GM19328 (cell line): ENCODE measurements around the gene UCHL5.
"Not testable (repeated sequence)": the region's sequence is repeated elsewhere in the genome, so short reads cannot be mapped to it uniquely, and the experiment has no call there.

Experiments
- ATAC-seq: cut with Tn5 transposase; IDR thresholded peaks from one replicate; pipeline ENCODE4 v1.9.1; 2021; ENCODE audit warnings: mild to moderate bottlenecking, moderate library complexity; ENCODE audit not compliant: unreplicated experiment

UCHL5 gene

DNA sequence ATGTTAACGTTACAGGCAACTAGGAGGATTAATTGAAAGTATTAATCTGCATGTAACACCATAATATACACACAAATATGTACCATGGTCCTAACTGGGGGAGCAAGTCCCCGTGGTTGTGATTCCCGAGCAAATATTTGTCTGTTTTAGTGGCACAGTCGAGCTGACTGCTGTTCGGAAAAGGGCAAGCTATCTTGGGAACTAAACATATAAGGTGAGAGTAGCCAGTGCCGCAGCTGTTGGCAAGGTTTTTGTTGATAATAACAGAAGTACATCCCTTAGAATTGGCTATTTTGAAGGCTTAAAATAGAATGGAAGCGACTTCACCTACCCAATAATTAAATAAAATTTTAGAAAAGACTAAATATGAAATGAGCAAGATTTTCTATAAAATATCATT is 45.5 kb downstream of the UCHL5 start:
- no peak for ATAC-seq

DNA sequence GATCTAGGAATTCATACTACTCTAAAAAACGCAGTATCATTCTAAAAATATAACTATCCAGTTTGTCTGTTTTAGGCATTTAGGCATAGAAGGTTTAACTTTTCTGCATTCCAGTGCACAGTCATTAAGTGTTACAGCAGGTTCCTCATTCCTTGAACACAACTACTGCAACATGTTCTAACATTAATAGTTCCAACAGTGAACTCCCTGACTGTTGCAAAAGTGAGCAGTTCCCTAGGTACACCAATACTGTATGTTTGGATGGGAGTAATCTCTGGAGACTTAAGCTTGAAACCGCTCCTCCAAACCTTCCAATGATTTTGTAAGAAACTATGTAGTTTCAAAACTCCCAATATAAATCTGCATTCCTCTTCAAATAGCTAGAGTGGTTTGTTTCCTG is 46.2 kb downstream of the UCHL5 start:
- no peak for ATAC-seq

DNA sequence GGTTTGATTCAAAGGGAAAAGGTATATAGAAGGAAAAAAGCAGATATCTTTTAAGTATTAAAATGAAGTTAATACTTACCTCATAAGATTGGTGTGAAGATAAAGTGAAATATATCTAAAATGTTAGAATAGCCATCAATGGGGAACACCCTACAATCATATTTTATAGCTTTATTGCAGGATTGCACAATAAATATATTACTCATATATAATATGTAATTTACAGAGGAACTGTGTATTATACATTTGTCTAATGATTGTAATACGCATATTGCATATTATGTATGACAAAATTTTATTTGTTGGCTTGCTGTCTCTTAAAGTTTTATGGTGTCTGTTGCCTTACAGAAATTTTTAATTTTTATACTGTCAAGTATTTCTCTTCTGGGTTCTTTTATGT is 47.8 kb downstream of the UCHL5 start:
- no peak for ATAC-seq

GRCh38 chr1:193009501-193009900 is 49.7 kb downstream of the UCHL5 start:
- no peak for ATAC-seq

DNA sequence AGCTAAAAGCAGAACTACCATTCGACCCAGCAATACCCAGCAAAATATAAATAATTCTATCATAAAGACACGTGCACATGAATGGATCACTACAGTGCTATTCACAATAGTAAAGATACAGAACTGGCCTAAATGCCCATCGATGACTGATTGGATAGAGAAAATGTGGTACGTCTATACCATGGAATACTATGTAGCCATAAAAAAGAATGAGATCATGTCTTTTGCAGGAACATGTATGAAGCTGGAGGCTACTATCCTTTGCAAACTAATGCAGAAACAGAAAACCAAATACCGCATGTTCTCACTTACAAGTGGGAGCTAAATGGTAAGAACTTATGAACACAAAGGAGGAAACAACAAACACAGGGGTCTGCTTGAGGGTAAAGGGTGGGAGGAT is 53.4 kb downstream of the UCHL5 start:
- no peak for ATAC-seq

DNA sequence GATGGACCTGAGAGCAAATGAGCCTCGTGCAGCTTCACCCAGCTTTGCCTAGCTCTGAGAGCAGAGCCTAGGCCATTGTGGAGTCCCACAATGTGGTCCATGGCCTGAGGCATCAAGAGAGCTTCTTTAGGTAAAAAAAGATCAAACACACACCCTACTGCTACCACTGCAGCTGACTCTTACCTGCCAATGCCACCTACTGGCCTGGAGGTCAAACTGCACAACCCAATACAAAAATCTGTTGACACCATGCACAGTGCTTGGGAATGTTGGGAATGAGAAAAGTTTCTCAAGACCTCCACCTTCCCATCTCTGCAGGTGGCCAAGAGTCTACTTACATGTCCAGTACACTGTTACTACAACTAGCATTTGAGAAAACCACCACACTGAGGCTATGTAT is 60.6 kb downstream of the UCHL5 start:
- ATAC-seq, result no peak

GRCh38 chr1:192994141-192994540 is 65.0 kb downstream of the UCHL5 start:
- ATAC-seq, result no peak

GRCh38 chr1:192993426-192994085 is 65.6 kb downstream of the UCHL5 start:
- ATAC-seq, result no peak

GRCh38 chr1:192986748-192987334 is 72.3 kb downstream of the UCHL5 start:
- not testable (repeated sequence) for ATAC-seq

DNA sequence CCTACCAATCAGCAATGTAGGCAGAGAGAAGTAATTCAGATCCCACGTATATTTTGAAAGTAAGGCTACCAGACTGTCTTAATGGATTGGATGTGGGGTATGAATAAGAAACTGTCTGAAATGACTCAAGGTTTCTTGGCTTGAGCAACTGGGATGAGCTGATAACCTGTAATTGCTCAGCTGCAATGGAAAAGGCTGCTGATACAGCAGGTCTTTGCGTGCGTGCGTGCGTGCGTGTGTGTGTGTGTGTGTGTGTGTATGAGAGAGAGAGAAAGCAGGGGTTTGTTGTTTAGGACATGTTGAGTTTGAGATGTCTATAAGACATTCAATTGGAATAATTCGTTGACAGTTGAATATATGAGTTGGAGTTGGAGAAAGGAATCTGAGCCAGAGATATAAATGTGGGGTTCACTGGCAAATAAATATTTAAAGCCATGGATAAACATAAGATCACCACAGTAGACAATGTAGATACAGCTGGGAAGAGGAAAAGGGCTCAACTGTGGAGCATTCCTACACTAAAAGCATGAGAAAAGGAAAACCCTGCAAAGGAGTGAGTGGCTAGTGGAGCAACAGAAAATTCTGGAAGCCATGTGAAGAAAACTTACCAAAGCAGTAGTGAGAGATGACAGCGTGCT is 72.9 kb downstream of the UCHL5 start:
- ATAC-seq, result no peak

GRCh38 chr1:192984080-192984479 is 75.1 kb downstream of the UCHL5 start:
- ATAC-seq, result no peak

- ATAC-seq, result peak; percentile 83
Measured at GRCh38 chr1:192983349-192983980, 75.7 kb downstream of the UCHL5 start.

DNA sequence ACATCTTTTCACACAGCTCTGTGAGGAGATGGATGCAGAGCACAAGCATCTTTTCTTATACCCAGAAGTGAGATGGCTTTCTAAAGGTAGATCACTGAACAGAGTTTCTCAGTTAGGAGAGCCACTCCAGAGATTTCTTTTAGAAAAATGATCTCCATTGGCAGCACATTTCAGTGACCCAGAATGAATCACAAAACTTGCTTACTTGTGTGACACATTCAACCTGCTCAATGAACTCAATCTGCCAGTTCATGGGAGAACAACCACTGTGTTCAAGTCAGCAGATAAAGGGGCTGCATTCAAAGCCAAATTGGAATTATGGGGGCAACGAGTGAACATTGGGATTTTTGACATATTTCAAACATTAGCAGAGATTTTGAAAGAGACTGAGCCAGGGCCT is 78.3 kb downstream of the UCHL5 start:
- no peak for ATAC-seq

DNA sequence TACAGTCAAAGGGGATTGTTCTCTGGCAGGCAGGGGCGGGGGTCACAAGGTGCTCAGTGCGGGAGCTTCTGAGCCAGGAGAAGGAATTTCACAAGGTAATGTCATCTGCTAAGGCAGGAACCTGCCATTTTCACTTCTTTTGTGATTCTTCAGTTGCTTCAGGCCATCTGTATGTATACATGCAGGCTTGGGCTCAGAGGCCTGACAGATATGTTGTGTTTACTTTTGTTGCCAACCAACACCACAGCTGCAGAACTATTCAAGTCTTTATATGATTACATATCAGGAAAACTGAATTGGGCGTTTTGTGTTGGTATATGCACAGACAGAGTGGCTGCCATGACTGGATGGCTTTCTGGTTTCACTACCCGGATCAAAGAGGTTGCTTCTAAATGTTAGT is 78.8 kb downstream of the UCHL5 start:
- not testable (repeated sequence) for ATAC-seq

- no peak for ATAC-seq
Measured at GRCh38 chr1:192979542-192979941, 79.6 kb downstream of the UCHL5 start.

GRCh38 chr1:192978195-192978710 is 80.9 kb downstream of the UCHL5 start:
- no peak for ATAC-seq

- ATAC-seq, result no peak
Measured at GRCh38 chr1:192977089-192977706, 82.0 kb downstream of the UCHL5 start.

DNA sequence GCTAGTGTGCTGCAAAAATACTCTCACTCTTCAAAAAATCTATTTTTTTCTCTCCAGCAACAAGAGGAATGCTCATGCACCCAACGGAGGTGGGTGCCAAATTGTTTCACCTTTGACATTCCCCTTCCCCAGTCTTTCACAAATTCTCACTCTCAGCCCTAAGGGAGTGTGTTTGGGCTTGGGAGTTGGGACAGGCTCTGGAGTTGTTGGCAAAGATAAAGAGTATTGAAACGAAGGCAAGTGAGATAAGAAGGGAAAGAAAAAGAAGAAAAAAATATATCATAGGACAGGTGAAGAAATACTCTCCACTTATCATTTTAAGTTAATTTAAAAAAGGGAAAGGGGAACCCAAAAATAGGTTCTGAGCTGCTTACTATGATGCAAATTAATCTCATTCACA is 82.6 kb downstream of the UCHL5 start:
- no peak for ATAC-seq

GRCh38 chr1:192974701-192975100 is 84.5 kb downstream of the UCHL5 start:
- ATAC-seq, result no peak

DNA sequence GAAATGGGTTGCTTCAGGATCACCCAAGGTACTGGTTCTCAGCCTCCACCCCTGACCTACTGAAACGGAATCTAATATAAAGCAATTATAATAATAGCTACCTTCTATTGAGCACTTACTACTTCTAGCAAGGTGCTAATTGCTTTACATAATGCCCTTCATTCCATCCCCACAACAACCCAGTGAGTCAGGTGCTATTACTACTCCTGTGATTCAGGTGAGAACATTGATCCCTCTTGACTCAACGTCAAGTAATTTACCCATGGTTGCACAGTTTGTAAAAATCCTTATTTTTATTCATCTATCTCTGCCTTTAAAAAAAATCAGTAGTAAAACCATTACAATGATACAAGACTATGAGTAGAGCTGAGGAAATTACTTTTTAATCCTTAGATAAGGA is 85.2 kb downstream of the UCHL5 start:
- ATAC-seq, result no peak

DNA sequence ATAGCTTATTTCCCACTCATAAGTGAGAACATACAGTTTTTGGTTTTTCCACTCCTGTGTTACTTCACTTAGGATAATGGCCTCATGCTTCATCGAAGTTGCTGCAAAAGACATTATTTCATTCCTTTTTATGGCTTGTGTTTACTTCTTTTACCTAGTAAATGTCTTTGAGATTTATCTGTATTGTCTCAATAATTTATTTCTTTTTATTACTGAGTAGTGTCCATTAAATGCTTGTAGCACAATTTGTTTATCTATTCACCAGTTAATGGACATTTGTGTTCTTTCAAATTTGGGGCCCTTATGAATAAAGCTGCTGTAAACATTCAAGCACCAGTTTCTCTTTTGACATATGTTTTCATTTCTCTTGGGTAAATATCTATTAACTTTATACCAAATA is 86.0 kb downstream of the UCHL5 start:
- no peak for ATAC-seq
